K562 (cell line): ENCODE results near the gene MYL10. TPM values are rescaled to one million over a fixed set of nuclear protein-coding genes. Genes with fewer than 3 reads are reported as not detected.
A peak's percentile ranks its signal among the peaks of the same experiment; 100 is the strongest.

Source experiments
- ATAC-seq: fragments of 200-7000 bp; cut with Tn5 transposase; 3 replicates; pipeline ENCODE4 v1.9.1; 2020; ENCODE audit warnings: moderate library complexity
- BruUV-seq: library from RNA; stranded (reverse); fragments of 400-500 nt; replicated peaks from 2 replicates; lab custom pipeline; 2021; lab: Mats Ljungman, UMichigan
- CTCF ChIA-PET: fragments of 300-600 bp; formaldehyde crosslinking; extraction: SDS; loops from one replicate; lab custom pipeline; 2021; ENCODE audit warnings: low intra/inter-chr PET ratio; lab: Yijun Ruan, JAX
- POLR2A ChIA-PET: fragments of 300-600, 350-650 bp; sonication (Branson Sonifier 250); formaldehyde crosslinking; extraction: SDS; loops from one replicate; lab custom pipeline; 2021; ENCODE audit warnings: antibody characterized with exemption, inconsistent platforms; lab: Yijun Ruan, JAX
- DNase-seq, 4 experiments: peaks; one replicate each; pipeline versions ENCODE4 v3.0.0 to v3.0.0-alpha.2; 2011 to 2018; ENCODE audit warnings: low spot score in 3 of 4, mixed read lengths in 3 of 4; ENCODE audit errors: extremely low read depth in 1 of 4
- FAIRE-seq: peaks from 2 replicates; lab custom pipeline; 2011; peaks lifted over from hg19 to GRCh38; lab: Jason Lieb, UNC
- H2AFZ ChIP-seq: 2 replicates; pipeline ENCODE4 v1.6.0; 2011; ENCODE audit warnings: low read depth, low read length, control low read depth, inconsistent platforms
- H3K27ac ChIP-seq: fragments of 200-600 bp; 3 replicates; pipeline ENCODE4 v1.8.0; 2011; ENCODE audit warnings: low read depth, mild to moderate bottlenecking, control low read depth, inconsistent platforms, low read length, moderate library complexity, mixed read lengths; ENCODE audit errors: extremely low read depth
- H3K27me3 ChIP-seq, 2 experiments: fragments of 300-600 bp in 1 of 2; 2 replicates in 1 of 2; 3 replicates in 1 of 2; pipeline versions ENCODE4 v1.6.0 to v1.8.0; 2011; ENCODE audit warnings: inconsistent platforms in 2 of 2, low read length in 2 of 2, mild to moderate bottlenecking in 1 of 2, mixed read lengths in 1 of 2, moderate library complexity in 1 of 2; ENCODE audit not compliant: control insufficient read depth in 2 of 2, insufficient read depth in 2 of 2
- H3K36me3 ChIP-seq: fragments of 300-600 bp; 3 replicates; pipeline ENCODE4 v1.8.0; 2011; ENCODE audit warnings: mild to moderate bottlenecking, low read length, inconsistent platforms; ENCODE audit not compliant: control insufficient read depth, insufficient read depth
- H3K4me1 ChIP-seq, 2 experiments: fragments of 200-600 bp in 1 of 2; replicated peaks in 1 of 2; 2 replicates in 1 of 2; 3 replicates in 1 of 2; pipeline versions ENCODE4 v1.5.1 to v1.8.0; 2011; ENCODE audit warnings: inconsistent platforms in 2 of 2, low read length in 2 of 2, mild to moderate bottlenecking in 1 of 2, mixed read lengths in 1 of 2, moderate library complexity in 1 of 2; ENCODE audit not compliant: control insufficient read depth in 2 of 2, insufficient read depth in 2 of 2
- H3K4me2 ChIP-seq: 2 replicates; pipeline ENCODE4 v1.6.1; 2011; ENCODE audit warnings: low read length, control low read depth, inconsistent platforms, mixed read lengths; ENCODE audit not compliant: insufficient read depth
- H3K4me3 ChIP-seq: fragments of 200-600 bp; sonication (generic), shearing (Covaris generic); 2 replicates; pipeline ENCODE4 v1.5.1; 2016; ENCODE audit warnings: control low read depth, inconsistent platforms
- H3K79me2 ChIP-seq: fragments of 200-600 bp; 3 replicates; pipeline ENCODE4 v1.8.0; 2011; ENCODE audit warnings: low read length, inconsistent platforms; ENCODE audit not compliant: control insufficient read depth, insufficient read depth
- H3K9ac ChIP-seq, 2 experiments: 2 replicates each; pipeline versions ENCODE4 v1.6.0 to v1.6.1; 2011; ENCODE audit warnings: low read depth in 2 of 2, low read length in 2 of 2, control low read depth in 1 of 2, inconsistent platforms in 1 of 2, mild to moderate bottlenecking in 1 of 2, mixed read lengths in 1 of 2; ENCODE audit not compliant: insufficient read depth in 1 of 2
- H3K9me1 ChIP-seq: one replicate; pipeline ENCODE4 v1.6.0; 2011; ENCODE audit warnings: inconsistent platforms, mild to moderate bottlenecking, low read length, moderate library complexity; ENCODE audit not compliant: control insufficient read depth, insufficient read depth
- H3K9me3 ChIP-seq: replicated peaks from 2 replicates; pipeline ENCODE4 v1.5.1; 2011; ENCODE audit warnings: low read depth, low read length, inconsistent platforms; ENCODE audit not compliant: control insufficient read depth, insufficient read depth
- H4K20me1 ChIP-seq: replicated peaks from 2 replicates; pipeline ENCODE4 v1.6.1; 2011; ENCODE audit warnings: low read length, inconsistent platforms, mixed read lengths; ENCODE audit not compliant: control insufficient read depth, insufficient read depth
- CBX1 ChIP-seq: sonication (generic); IDR thresholded peaks from 2 replicates; pipeline ENCODE4 v1.6.1; 2016; ENCODE audit warnings: antibody characterized with exemption, low read depth, mild to moderate bottlenecking
- EHMT2 ChIP-seq: fragments of 450-650 bp; IDR thresholded peaks from 2 replicates; pipeline ENCODE4 v1.6.1; 2018; ENCODE audit warnings: antibody characterized with exemption
- EP400 ChIP-seq: fragments of 450-650 bp; IDR thresholded peaks from 2 replicates; pipeline ENCODE4 v1.6.1; 2017; ENCODE audit warnings: antibody characterized with exemption, mild to moderate bottlenecking, moderate library complexity
- HCFC1 ChIP-seq: IDR thresholded peaks from 2 replicates; pipeline ENCODE4 v1.6.1; 2012; ENCODE audit warnings: low read depth, low read length, improper control_type of control experiment
- KDM1A ChIP-seq, 2 experiments: fragments of 450-650 bp; IDR thresholded peaks; 2 replicates each; pipeline ENCODE4 v1.6.1; 2016; ENCODE audit warnings: mild to moderate bottlenecking in 2 of 2
- TCF15 ChIP-seq: fragments of 250-450 bp; sonication (Bioruptor Pico); IDR thresholded peaks from 2 replicates; pipeline ENCODE4 v1.8.0; 2022; ENCODE audit warnings: moderate library complexity, mild to moderate bottlenecking, inconsistent platforms
- ZBTB43 ChIP-seq: sonication (generic); formaldehyde crosslinking; IDR thresholded peaks from 2 replicates; pipeline ENCODE4 v1.8.0; 2023; ENCODE audit warnings: mild to moderate bottlenecking, missing genetic modification reagents
- ZNF407 ChIP-seq: fragments of 450-650 bp; IDR thresholded peaks from 2 replicates; pipeline ENCODE4 v1.6.1; 2016; ENCODE audit warnings: low read depth
- WGBS: fragments of 100-300 bp; shearing (Covaris generic); methylation state at CpG from one replicate; pipeline ENCODE4 v1.1.6; 2016; ENCODE audit warnings: low coverage, mixed read lengths; ENCODE audit not compliant: insufficient coverage; ENCODE audit errors: missing lambda C conversion rate; 5-methylcytosine and 5-hydroxymethylcytosine counted together
- in situ Hi-C: fragments of 300-500 bp; cut with MboI; formaldehyde crosslinking; loops from 4 replicates; pipeline ENCODE4 v1.15.0; 2018; ENCODE audit warnings: inconsistent platforms, mixed read lengths
- intact Hi-C: fragments of 100-400 bp; cut with micrococcal nuclease; formaldehyde crosslinking; loops from 2 replicates; pipeline ENCODE4 v1.14.2; 2022
- polyA plus RNA-seq, 8 experiments: library from polyadenylated mRNA; depleted of rRNA in 4 of 8; stranded (reverse) in 5 of 8; unstranded in 3 of 8; fragments of >200 nt; fragmentation: Nextera tagmentation in 2 of 8; fragmentation: Illumina TruSeq in 1 of 8; extraction: Ambion mirVana in 2 of 8; extraction: Trizol in 1 of 8; gene quantifications; 2 replicates each; pipeline versions ENCODE4 v1.2.1 to v1.2.3, GENCODE V29; 2011 to 2014; ENCODE audit warnings: inconsistent platforms in 1 of 8, missing spikeins in 1 of 8
- total RNA-seq, 7 experiments: library from RNA; depleted of rRNA in 6 of 7; stranded (reverse); fragments of >200 nt in 6 of 7; fragmentation: Illumina TruSeq in 2 of 7; extraction: Trizol in 2 of 7; gene quantifications; 2 replicates each; pipeline versions ENCODE4 v1.2.1 to v1.2.3, GENCODE V29; 2011 to 2021; ENCODE audit warnings: low replicate concordance in 1 of 7

MYL10 gene
- total and polyA plus RNA-seq, 9 of the 15 experiments (the other 6 are each of a cell fraction or from before 2014, with no cell fraction given), result not detected

GRCh38 chr7:101620395-101620794 is 8.7 kb downstream of the MYL10 start:
- intact Hi-C loops, result no loop called here
- Histone ChIP-seq H3K27me3 (peaks cover 34 to 77% of the 10 kb centered on the region in 2 experiments), H3K4me2 (no peak overlapping the region), H3K27ac (no peak overlapping the region), H3K79me2 (no peaks in the 10 kb centered on the region), H2AFZ (no peak overlapping the region), H3K9me3 (no peaks in the 10 kb centered on the region), H3K4me1 (peaks cover 0 to 21% of the 10 kb centered on the region in 2 experiments; a peak in 1 of 5 replicates), H4K20me1 (peaks cover 23% of the 10 kb centered on the region), H3K9me1 (no peaks in the 10 kb centered on the region), H3K36me3 (no peaks in the 10 kb centered on the region), H3K4me3 (no peak overlapping the region), H3K9ac (no peak overlapping the region)
- WGBS, result 11% methylated on average over 4 of the region's 4 CpGs
- ChIA-PET POLR2A (interaction anchor here (0.7 kb wide), 1 partner anchor 600 kb away, joined by 3 read pairs; no protein-coding TSS in a partner anchor), CTCF (no interaction called here)
- no TSS peak for BruUV-seq
- in situ Hi-C loops, result no loop called here
- FAIRE-seq (no peak), ATAC-seq (no peak), DNase-seq (no peak)
- TF ChIP-seq KDM1A (IDR thresholded peaks at IDR 0.05) (peak; percentile 32 to 65; a peak in 3 of 4 replicates), ZBTB43 (CRISPR knock-in tag) (no peak), EHMT2 (no peak), EP400 (no peak), ZNF407 (no peak), CBX1 (peak; percentile 54; the same call in 1 of the 2 replicates), TCF15 (CRISPR knock-in tag) (no peak), HCFC1 (no peak)
